Camera-type eye (tissue), 1 donor: Measurements from ENCODE around the gene CEND1. TPM values are rescaled to one million over a fixed set of nuclear protein-coding genes. Genes with fewer than 3 reads are reported as not detected.

Experiments used
- total RNA-seq: library from RNA; depleted of rRNA; stranded (reverse); fragments of >200 nt; gene quantifications from one replicate; pipeline ENCODE4 v1.2.3, GENCODE V29; 2014

Gene CEND1
- 6.4 TPM for total RNA-seq

GRCh38 chr11:789943-790342 lies at the start of gene CEND1:
Gene CEND1, minus strand, starts transcription at chr11:790090. Its CDS starts 1,514 bp downstream, at chr11:788576.

GRCh38 chr11:832529-833113 lies 42.7 kb upstream of the CEND1 start, which contains the start of gene CD151:
Gene CD151, plus strand, starts transcription at chr11:832952. Its CDS starts 3,118 bp downstream, at chr11:836070.

GRCh38 chr11:827897-828192 lies 38.0 kb upstream of the CEND1 start, which contains the start of gene CRACR2B:
Gene CRACR2B, plus strand, starts transcription at chr11:827919. Its CDS starts 689 bp downstream, at chr11:828608.

GRCh38 chr11:818396-819128 lies 28.7 kb upstream of the CEND1 start, which contains the start of gene PNPLA2:
Gene PNPLA2, plus strand, starts transcription at chr11:818914. Its CDS starts 805 bp downstream, at chr11:819719.

GRCh38 chr11:809287-810039 lies 19.6 kb upstream of the CEND1 start, which contains the start of gene RPLP2:
Gene RPLP2, plus strand, starts transcription at chr11:809967. Its CDS starts 268 bp downstream, at chr11:810235.

GRCh38 chr11:798093-798713 lies 8.3 kb upstream of the CEND1 start, which contains the start of gene SLC25A22:
Gene SLC25A22, minus strand, starts transcription at chr11:798281. Its CDS starts 3,275 bp downstream, at chr11:795006.

GRCh38 chr11:777288-778255 lies 12.3 kb downstream of the CEND1 start, which contains the start of gene GATD1:
Gene GATD1, minus strand, starts transcription at chr11:777487. Its CDS starts 25 bp downstream, at chr11:777462.

GRCh38 chr11:747158-748006 lies 42.5 kb downstream of the CEND1 start, which contains the start of gene TALDO1:
Gene TALDO1, plus strand, starts transcription at chr11:747464. Its CDS starts 18 bp downstream, at chr11:747482.

Other genes with a start within 250 kb of the CEND1 start
- gene LMNTD2, start 229.4 kb downstream of the CEND1 start, total RNA-seq = 0.33 TPM
- 10.8 TPM for gene RASSF7, start 229.1 kb downstream of the CEND1 start, total RNA-seq
- 34.7 TPM for gene PHRF1, start 213.6 kb downstream of the CEND1 start, total RNA-seq
- gene IRF7, start 174.1 kb downstream of the CEND1 start, total RNA-seq = 12.1 TPM
- gene CDHR5, start 165.1 kb downstream of the CEND1 start, total RNA-seq = 0.88 TPM
- not detected for gene SCT, start 162.9 kb downstream of the CEND1 start, total RNA-seq
- gene DRD4, start 152.8 kb downstream of the CEND1 start, total RNA-seq = 1.2 TPM
- gene DEAF1, start 94.9 kb downstream of the CEND1 start, total RNA-seq = 31.4 TPM
- gene TMEM80, start 94.3 kb downstream of the CEND1 start, total RNA-seq = 18.5 TPM
- gene EPS8L2, start 83.9 kb downstream of the CEND1 start, total RNA-seq = 14.1 TPM
- 91.0 TPM for gene TALDO1, start 42.6 kb downstream of the CEND1 start, total RNA-seq
- gene GATD1, start 12.6 kb downstream of the CEND1 start, total RNA-seq = 42.8 TPM
- 27.7 TPM for gene SLC25A22, start 8.2 kb upstream of the CEND1 start, total RNA-seq
- 17.8 TPM for gene PIDD1, start 15.1 kb upstream of the CEND1 start, total RNA-seq
- 169 TPM for gene RPLP2, start 19.9 kb upstream of the CEND1 start, total RNA-seq
- gene PNPLA2, start 28.8 kb upstream of the CEND1 start, total RNA-seq = 28.0 TPM
- gene CRACR2B, start 37.8 kb upstream of the CEND1 start, total RNA-seq = 9.5 TPM
- gene CD151, start 42.9 kb upstream of the CEND1 start, total RNA-seq = 149 TPM
- 23.9 TPM for gene POLR2L, start 52.4 kb upstream of the CEND1 start, total RNA-seq
- 62.2 TPM for gene TSPAN4, start 52.8 kb upstream of the CEND1 start, total RNA-seq
- gene CHID1, start 120.7 kb upstream of the CEND1 start, total RNA-seq = 86.6 TPM
- gene AP2A2, start 135.8 kb upstream of the CEND1 start, total RNA-seq = 55.5 TPM
- gene MUC6, start 246.6 kb upstream of the CEND1 start, total RNA-seq = not detected